Activated T-helper 9 cell treated with anti-CD3 and anti-CD28 coated beads, Interleukin-2, amount 50 U/mL, for 16 hours (primary cell): ENCODE results near the gene RBM18.

Source experiments
- DNase-seq: peaks from one replicate; pipeline ENCODE4 v3.0.0-alpha.2; 2020; ENCODE audit warnings: low read depth

RBM18 gene

GRCh38 chr9:122264360-122265148, at the start of gene RBM18, which contains the start of gene MRRF:
RBM18 (minus strand) TSS chr9:122264840; CDS start chr9:122261492, 3,348 bp downstream.
MRRF (plus strand) TSS chr9:122264882; CDS start chr9:122270892, 6,010 bp downstream.
- peak; percentile 81 for DNase-seq

- DNase-seq = no peak
These were observed 49.5 kb upstream of the RBM18 start for GRCh38 chr9:122314165-122314564.

GRCh38 chr9:122309861-122310260, 45.2 kb upstream of the RBM18 start:
- no peak for DNase-seq

GRCh38 chr9:122307925-122308324, 43.3 kb upstream of the RBM18 start:
- no peak for DNase-seq

- no peak for DNase-seq
These were observed 42.4 kb upstream of the RBM18 start for GRCh38 chr9:122307061-122307460.

- no peak for DNase-seq
These were observed 37.8 kb upstream of the RBM18 start for GRCh38 chr9:122302237-122303093.

- no peak for DNase-seq
These were observed 32.9 kb upstream of the RBM18 start for GRCh38 chr9:122297512-122297911.

- DNase-seq = no peak
These were observed 29.9 kb upstream of the RBM18 start for GRCh38 chr9:122294531-122294930.

GRCh38 chr9:122291458-122291857, 26.8 kb upstream of the RBM18 start:
- no peak for DNase-seq

- no peak for DNase-seq
These were observed 22.6 kb upstream of the RBM18 start for GRCh38 chr9:122287214-122287720.

GRCh38 chr9:122286764-122287163, 22.1 kb upstream of the RBM18 start:
- no peak for DNase-seq

GRCh38 chr9:122281368-122281767, 16.7 kb upstream of the RBM18 start:
- no peak for DNase-seq

GRCh38 chr9:122277285-122277897, 12.8 kb upstream of the RBM18 start:
- DNase-seq = no peak

- DNase-seq = no peak
These were observed 11.5 kb upstream of the RBM18 start for GRCh38 chr9:122276096-122276495.

- no peak for DNase-seq
These were observed 9.4 kb upstream of the RBM18 start for GRCh38 chr9:122274055-122274454.

- no peak for DNase-seq
These were observed 3.6 kb upstream of the RBM18 start for GRCh38 chr9:122268041-122268814.

- no peak for DNase-seq
These were observed 692 bp upstream of the RBM18 start for GRCh38 chr9:122265149-122265915.

GRCh38 chr9:122263699-122264349, 816 bp downstream of the RBM18 start:
- DNase-seq = no peak

- no peak for DNase-seq
These were observed 2.6 kb downstream of the RBM18 start for GRCh38 chr9:122262073-122262472.

GRCh38 chr9:122261469-122261881, 3.2 kb downstream of the RBM18 start:
- DNase-seq = no peak
